Caco-2 (cell line): ENCODE data around the gene ATG7. TPM values are rescaled to one million over a fixed set of nuclear protein-coding genes. Genes with fewer than 3 reads are reported as not detected.

Experiments used
- BruUV-seq: library from RNA; stranded (reverse); fragments of 400-500 nt; replicated peaks from 2 replicates; lab custom pipeline; 2021; lab: Mats Ljungman, UMichigan
- CTCF ChIA-PET: fragments of 300-600 bp; sonication (Branson Sonifier 250); formaldehyde crosslinking; loops from one replicate; lab custom pipeline; 2022; ENCODE audit warnings: antibody characterized with exemption; lab: Charles Lee
- POLR2A ChIA-PET: fragments of 300-600 bp; sonication (Branson Sonifier 250); formaldehyde crosslinking; loops from one replicate; lab custom pipeline; 2022; ENCODE audit warnings: antibody characterized with exemption; lab: Charles Lee
- DNase-seq, 2 experiments: peaks; one replicate each; pipeline versions ENCODE4 v3.0.0 to v3.0.0-alpha.2; 2020 to 2022
- H3K27me3 ChIP-seq: replicated peaks from 2 replicates; pipeline ENCODE4 v1.6.0; 2011; ENCODE audit warnings: low read length; ENCODE audit not compliant: control insufficient read depth, insufficient read depth
- H3K36me3 ChIP-seq: 2 replicates; pipeline ENCODE4 v1.5.1; 2011; ENCODE audit warnings: low read length; ENCODE audit not compliant: control insufficient read depth, insufficient read depth
- H3K4me1 ChIP-seq: fragments of 250-450 bp; sonication (Bioruptor Pico); 2 replicates; pipeline ENCODE4 v1.5.1; 2020; ENCODE audit warnings: mild to moderate bottlenecking
- H3K4me3 ChIP-seq: 2 replicates; pipeline ENCODE4 v1.5.1; 2011; ENCODE audit warnings: low read depth, mild to moderate bottlenecking, control low read depth, low read length
- H3K9me3 ChIP-seq: fragments of 250-450 bp; sonication (Bioruptor Pico); 2 replicates; pipeline ENCODE4 v1.5.1; 2020; ENCODE audit warnings: mild to moderate bottlenecking, moderate library complexity
- H3K27ac Mint-ChIP-seq: one replicate; pipeline ENCODE4 v1.8.0; 2022; ENCODE audit warnings: mixed read lengths; ENCODE audit not compliant: unreplicated experiment
- H3K27me3 Mint-ChIP-seq: one replicate; pipeline ENCODE4 v1.8.0; 2022; ENCODE audit warnings: mixed read lengths; ENCODE audit not compliant: insufficient read depth, unreplicated experiment
- H3K36me3 Mint-ChIP-seq: one replicate; pipeline ENCODE4 v1.8.0; 2022; ENCODE audit warnings: mild to moderate bottlenecking, mixed read lengths; ENCODE audit not compliant: insufficient read depth, unreplicated experiment
- H3K4me1 Mint-ChIP-seq: one replicate; pipeline ENCODE4 v1.8.0; 2022; ENCODE audit warnings: low read depth, mixed read lengths; ENCODE audit not compliant: unreplicated experiment
- H3K4me3 Mint-ChIP-seq: one replicate; pipeline ENCODE4 v1.8.0; 2022; ENCODE audit warnings: mild to moderate bottlenecking, moderate library complexity, mixed read lengths; ENCODE audit not compliant: unreplicated experiment
- H3K9me3 Mint-ChIP-seq: one replicate; pipeline ENCODE4 v1.8.0; 2022; ENCODE audit warnings: mixed read lengths; ENCODE audit not compliant: unreplicated experiment
- intact Hi-C: fragments of 100-400 bp; cut with micrococcal nuclease; formaldehyde crosslinking; loops from one replicate; pipeline ENCODE4 v1.10.0; 2022; ENCODE audit not compliant: unreplicated experiment
- total RNA-seq: library from RNA; stranded (reverse); gene quantifications from 2 replicates; pipeline ENCODE4 v1.2.3, GENCODE V29; 2022
- TF ChIP-seq, protein P1 (sequence below), 2 experiments: fragments of 200-600 bp in 1 of 2; IDR thresholded peaks; 1 replicate in 1 of 2; 2 replicates in 1 of 2; pipeline versions ENCODE4 v1.5.1 to v1.8.0; 2011 to 2022; ENCODE audit warnings: antibody characterized with exemption in 1 of 2, control low read depth in 1 of 2, inconsistent platforms in 1 of 2, low read depth in 1 of 2, low read length in 1 of 2, mild to moderate bottlenecking in 1 of 2, moderate library complexity in 1 of 2; ENCODE audit not compliant: insufficient read depth in 1 of 2, severe bottlenecking in 1 of 2, unreplicated experiment in 1 of 2

ATG7 gene
- total RNA-seq, 1 experiment from 2014 or later: 24.4 TPM

DNA sequence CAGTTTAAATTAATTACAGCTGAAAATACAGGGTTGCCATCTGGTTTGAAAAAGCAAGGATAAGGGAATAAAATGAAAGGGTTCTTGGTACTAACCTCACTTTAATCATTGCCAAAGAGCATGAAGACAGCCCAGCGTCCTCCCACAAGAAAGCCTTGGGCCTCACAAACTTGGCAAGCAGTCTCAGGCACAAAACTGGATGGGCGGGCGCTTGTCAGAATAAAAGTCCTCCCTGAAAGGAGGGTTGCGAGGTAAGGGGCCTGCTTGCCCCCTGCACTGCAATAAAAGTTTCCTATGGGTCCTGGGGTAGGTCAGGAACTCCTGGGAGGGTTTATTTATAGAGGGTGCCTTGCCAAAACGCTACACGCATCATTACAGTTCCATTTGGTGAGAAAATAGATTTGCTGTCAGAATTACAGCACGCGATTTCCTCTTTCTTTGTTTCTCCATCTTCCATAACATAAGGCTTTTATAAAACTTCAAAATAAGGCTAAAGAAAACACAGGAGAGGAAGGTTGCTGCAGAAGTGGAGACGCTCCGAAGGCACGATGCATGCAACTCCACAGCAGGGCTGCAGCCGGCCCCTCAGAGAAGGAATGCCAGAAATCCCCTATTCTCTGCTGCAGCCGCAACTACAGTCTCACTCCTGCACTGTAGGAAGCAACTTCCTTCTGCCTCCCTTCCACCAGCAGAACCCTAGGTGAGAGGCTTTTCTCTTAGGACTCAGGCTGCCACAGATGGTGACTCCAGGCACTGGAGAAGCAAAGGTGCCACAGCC is 310.2 kb downstream of the ATG7 start:
- CTCF ChIA-PET: no interaction called here
- Histone ChIP-seq H3K9me3 (no peaks in the 10 kb centered on the region), H3K4me3 (no peak overlapping the region), H3K36me3 (no peaks in the 10 kb centered on the region), H3K4me1 (no peaks in the 10 kb centered on the region), H3K27me3 (no peaks in the 10 kb centered on the region)
- TF ChIP-seq, protein P1, sequence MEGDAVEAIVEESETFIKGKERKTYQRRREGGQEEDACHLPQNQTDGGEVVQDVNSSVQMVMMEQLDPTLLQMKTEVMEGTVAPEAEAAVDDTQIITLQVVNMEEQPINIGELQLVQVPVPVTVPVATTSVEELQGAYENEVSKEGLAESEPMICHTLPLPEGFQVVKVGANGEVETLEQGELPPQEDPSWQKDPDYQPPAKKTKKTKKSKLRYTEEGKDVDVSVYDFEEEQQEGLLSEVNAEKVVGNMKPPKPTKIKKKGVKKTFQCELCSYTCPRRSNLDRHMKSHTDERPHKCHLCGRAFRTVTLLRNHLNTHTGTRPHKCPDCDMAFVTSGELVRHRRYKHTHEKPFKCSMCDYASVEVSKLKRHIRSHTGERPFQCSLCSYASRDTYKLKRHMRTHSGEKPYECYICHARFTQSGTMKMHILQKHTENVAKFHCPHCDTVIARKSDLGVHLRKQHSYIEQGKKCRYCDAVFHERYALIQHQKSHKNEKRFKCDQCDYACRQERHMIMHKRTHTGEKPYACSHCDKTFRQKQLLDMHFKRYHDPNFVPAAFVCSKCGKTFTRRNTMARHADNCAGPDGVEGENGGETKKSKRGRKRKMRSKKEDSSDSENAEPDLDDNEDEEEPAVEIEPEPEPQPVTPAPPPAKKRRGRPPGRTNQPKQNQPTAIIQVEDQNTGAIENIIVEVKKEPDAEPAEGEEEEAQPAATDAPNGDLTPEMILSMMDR (IDR thresholded peaks at IDR 0.05; ENCODE audit: insufficient read depth in 1 of 2, low read depth in 1 of 2, low read length in 1 of 2, severe bottlenecking in 1 of 2, unreplicated experiment in 1 of 2): no peak
- Mint-ChIP-seq H3K27ac (no peak overlapping the region), H3K9me3 (no peaks in the 10 kb centered on the region), H3K4me3 (no peak overlapping the region), H3K36me3 (peaks cover 16% of the 10 kb centered on the region), H3K27me3 (no peaks in the 10 kb centered on the region), H3K4me1 (no peaks in the 10 kb centered on the region)
- BruUV-seq: no TSS peak
- intact Hi-C loops: no loop called here
- POLR2A ChIA-PET: no interaction called here
- DNase-seq: no peak

DNA sequence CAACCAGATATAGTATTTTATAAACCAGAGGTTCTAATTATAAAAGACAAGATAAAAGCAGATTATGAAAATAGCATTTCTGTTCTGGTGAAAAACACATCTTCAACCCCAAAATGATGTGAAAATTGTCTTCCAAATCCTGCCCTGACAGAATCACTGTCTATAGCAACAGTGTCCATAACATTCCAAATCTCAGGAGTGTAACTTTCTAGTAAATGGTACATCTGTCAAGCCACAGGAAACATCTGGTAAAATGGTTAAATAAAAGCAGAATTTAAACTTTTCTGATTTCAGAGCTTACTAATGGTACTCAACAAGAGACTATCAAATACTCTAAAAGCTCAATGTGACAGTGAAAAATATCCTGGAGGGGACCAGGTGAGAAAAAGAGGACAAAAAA is 311.0 kb downstream of the ATG7 start:
- no peaks in the 10 kb centered on the region for H3K27me3 Mint-ChIP-seq
- no peaks in the 10 kb centered on the region for H3K9me3 Mint-ChIP-seq
- H3K36me3 ChIP-seq: no peaks in the 10 kb centered on the region
- CTCF ChIA-PET: no interaction called here
- DNase-seq: no peak
- H3K9me3 ChIP-seq: no peaks in the 10 kb centered on the region
- H3K4me3 ChIP-seq: no peak overlapping the region
- no peaks in the 10 kb centered on the region for H3K4me1 ChIP-seq
- TF ChIP-seq, protein P1 (IDR thresholded peaks at IDR 0.05; ENCODE audit: insufficient read depth in 1 of 2, low read depth in 1 of 2, low read length in 1 of 2, severe bottlenecking in 1 of 2, unreplicated experiment in 1 of 2): no peak
- no peaks in the 10 kb centered on the region for H3K4me1 Mint-ChIP-seq
- POLR2A ChIA-PET: no interaction called here
- H3K36me3 Mint-ChIP-seq: peaks cover 16% of the 10 kb centered on the region
- BruUV-seq: no TSS peak
- H3K4me3 Mint-ChIP-seq: no peak overlapping the region
- no peaks in the 10 kb centered on the region for H3K27me3 ChIP-seq
- H3K27ac Mint-ChIP-seq: no peak overlapping the region
- intact Hi-C loops: no loop called here

DNA sequence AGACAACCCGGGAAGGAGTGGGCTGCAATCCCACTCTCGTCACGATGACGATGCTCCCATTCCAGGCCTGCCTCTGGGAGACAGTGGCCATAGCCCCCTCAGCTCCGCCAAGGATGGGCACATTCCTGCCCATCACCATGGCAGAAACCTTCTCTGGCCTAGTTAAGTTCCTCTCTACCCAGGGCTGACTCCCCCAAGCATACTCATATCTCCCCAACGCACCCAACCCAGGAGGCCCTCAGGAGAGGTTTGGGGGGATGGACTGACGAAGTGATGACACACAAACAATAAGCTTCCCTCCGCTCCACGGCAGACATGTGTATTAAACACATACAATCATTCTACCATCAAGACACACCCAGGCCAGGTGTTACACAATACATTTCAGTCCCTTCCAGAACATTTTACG is 311.4 kb downstream of the ATG7 start:
- Histone ChIP-seq H3K9me3 (no peaks in the 10 kb centered on the region), H3K4me3 (no peak overlapping the region), H3K36me3 (no peaks in the 10 kb centered on the region), H3K4me1 (no peaks in the 10 kb centered on the region), H3K27me3 (no peaks in the 10 kb centered on the region)
- intact Hi-C loops: no loop called here
- peaks cover 16% of the 10 kb centered on the region for H3K36me3 Mint-ChIP-seq
- TF ChIP-seq, protein P1 (IDR thresholded peaks at IDR 0.05; ENCODE audit: insufficient read depth in 1 of 2, low read depth in 1 of 2, low read length in 1 of 2, severe bottlenecking in 1 of 2, unreplicated experiment in 1 of 2): no peak
- POLR2A ChIA-PET: no interaction called here
- BruUV-seq: no TSS peak
- no peak overlapping the region for H3K27ac Mint-ChIP-seq
- H3K4me3 Mint-ChIP-seq: no peak overlapping the region
- H3K4me1 Mint-ChIP-seq: no peaks in the 10 kb centered on the region
- no peaks in the 10 kb centered on the region for H3K27me3 Mint-ChIP-seq
- DNase-seq: no peak
- CTCF ChIA-PET: no interaction called here
- H3K9me3 Mint-ChIP-seq: no peaks in the 10 kb centered on the region
